Embryonic facial prominence (tissue), 1 donor: Measurements from ENCODE around the gene ZWINT.

Experiments used
- DNase-seq: peaks from one replicate; pipeline ENCODE4 v3.0.0-alpha.2; 2016; ENCODE audit errors: extremely low spot score

Gene ZWINT

GRCh38 chr10:56360967-56361612 lies at the start of gene ZWINT:
Gene ZWINT, minus strand, starts transcription at chr10:56361259. Its CDS starts 23 bp downstream, at chr10:56361236.
- peak; percentile 92 for DNase-seq

GRCh38 chr10:56383806-56384205 lies 22.7 kb upstream of the ZWINT start:
- DNase-seq, result no peak

GRCh38 chr10:56370217-56371113 lies 9.4 kb upstream of the ZWINT start:
- DNase-seq, result no peak

- DNase-seq, result no peak
Measured at GRCh38 chr10:56360583-56360966, 484 bp downstream of the ZWINT start.

- no peak for DNase-seq
Measured at GRCh38 chr10:56359837-56360236, 1.2 kb downstream of the ZWINT start.

GRCh38 chr10:56357018-56357417 lies 4.0 kb downstream of the ZWINT start:
- no peak for DNase-seq

- no peak for DNase-seq
Measured at GRCh38 chr10:56351909-56352630, 9.0 kb downstream of the ZWINT start.

- DNase-seq, result no peak
Measured at GRCh38 chr10:56349611-56350010, 11.4 kb downstream of the ZWINT start.

GRCh38 chr10:56348101-56348500 lies 13.0 kb downstream of the ZWINT start:
- no peak for DNase-seq

GRCh38 chr10:56346845-56347415 lies 14.1 kb downstream of the ZWINT start:
- no peak for DNase-seq

- no peak for DNase-seq
Measured at GRCh38 chr10:56341612-56342011, 19.4 kb downstream of the ZWINT start.

- DNase-seq, result no peak
Measured at GRCh38 chr10:56329961-56330360, 31.1 kb downstream of the ZWINT start.

- no peak for DNase-seq
Measured at GRCh38 chr10:56327118-56327517, 33.9 kb downstream of the ZWINT start.

GRCh38 chr10:56319386-56319785 lies 41.7 kb downstream of the ZWINT start:
- DNase-seq, result no peak

- DNase-seq, result no peak
Measured at GRCh38 chr10:56318816-56319215, 42.2 kb downstream of the ZWINT start.

- no peak for DNase-seq
Measured at GRCh38 chr10:56317603-56318002, 43.5 kb downstream of the ZWINT start.

- no peak for DNase-seq
Measured at GRCh38 chr10:56316603-56317002, 44.5 kb downstream of the ZWINT start.
